Upper lobe of left lung (tissue), 4 donors: ENCODE measurements around the gene PTPRG.

Source experiments
- EP300 ChIP-seq, 4 donors: sonication (generic); formaldehyde crosslinking; IDR thresholded peaks; one replicate each; pipeline ENCODE4 v1.5.1; 2017; ENCODE audit warnings: antibody characterized with exemption in 4 of 4, control low read depth in 2 of 4
- POLR2A ChIP-seq, 4 donors: fragments of 450-650 bp; IDR thresholded peaks; one replicate each; pipeline ENCODE4 v1.5.1; 2016 to 2017; ENCODE audit warnings: antibody characterized with exemption in 4 of 4, mild to moderate bottlenecking in 2 of 4
- POLR2AphosphoS5 ChIP-seq, 2 donors: sonication (generic); formaldehyde crosslinking; IDR thresholded peaks; one replicate each; pipeline ENCODE4 v1.5.1; 2017; ENCODE audit warnings: antibody characterized with exemption in 2 of 2
- TF ChIP-seq, protein P1 (sequence below), 6 experiments: fragments of 450-650 bp in 4 of 6; fragments of 200-600 bp in 2 of 6; sonication (generic) in 2 of 6; IDR thresholded peaks; one replicate each; pipeline ENCODE4 v1.5.1; 2016 to 2019; ENCODE audit warnings: antibody characterized with exemption in 6 of 6

DNA sequence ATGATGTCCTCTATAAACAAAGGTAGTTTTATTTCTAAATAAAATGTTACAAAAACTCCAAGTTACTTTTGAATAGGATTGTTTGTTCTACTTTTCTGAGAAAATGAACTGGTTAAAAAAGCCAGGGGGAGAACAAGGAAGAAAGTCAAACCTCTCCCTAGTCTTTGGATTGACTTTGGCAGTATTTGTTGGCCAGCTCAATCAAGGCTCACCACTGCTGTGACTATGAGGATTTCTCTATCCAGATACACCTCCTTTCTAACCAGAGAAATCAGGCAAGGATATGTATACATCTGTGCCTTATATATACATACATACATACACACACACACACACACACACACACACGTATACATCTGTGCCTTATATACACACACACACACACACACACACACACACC lies 704.2 kb downstream of the PTPRG start:
- TF ChIP-seq, protein P1, sequence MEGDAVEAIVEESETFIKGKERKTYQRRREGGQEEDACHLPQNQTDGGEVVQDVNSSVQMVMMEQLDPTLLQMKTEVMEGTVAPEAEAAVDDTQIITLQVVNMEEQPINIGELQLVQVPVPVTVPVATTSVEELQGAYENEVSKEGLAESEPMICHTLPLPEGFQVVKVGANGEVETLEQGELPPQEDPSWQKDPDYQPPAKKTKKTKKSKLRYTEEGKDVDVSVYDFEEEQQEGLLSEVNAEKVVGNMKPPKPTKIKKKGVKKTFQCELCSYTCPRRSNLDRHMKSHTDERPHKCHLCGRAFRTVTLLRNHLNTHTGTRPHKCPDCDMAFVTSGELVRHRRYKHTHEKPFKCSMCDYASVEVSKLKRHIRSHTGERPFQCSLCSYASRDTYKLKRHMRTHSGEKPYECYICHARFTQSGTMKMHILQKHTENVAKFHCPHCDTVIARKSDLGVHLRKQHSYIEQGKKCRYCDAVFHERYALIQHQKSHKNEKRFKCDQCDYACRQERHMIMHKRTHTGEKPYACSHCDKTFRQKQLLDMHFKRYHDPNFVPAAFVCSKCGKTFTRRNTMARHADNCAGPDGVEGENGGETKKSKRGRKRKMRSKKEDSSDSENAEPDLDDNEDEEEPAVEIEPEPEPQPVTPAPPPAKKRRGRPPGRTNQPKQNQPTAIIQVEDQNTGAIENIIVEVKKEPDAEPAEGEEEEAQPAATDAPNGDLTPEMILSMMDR (IDR thresholded peaks at IDR 0.05): no peak
- TF ChIP-seq POLR2A (IDR thresholded peaks at IDR 0.05) (no peak), EP300 (IDR thresholded peaks at IDR 0.05) (no peak), POLR2AphosphoS5 (IDR thresholded peaks at IDR 0.05) (no peak)
